ENCODE results near the gene PITPNM1.

DNA sequence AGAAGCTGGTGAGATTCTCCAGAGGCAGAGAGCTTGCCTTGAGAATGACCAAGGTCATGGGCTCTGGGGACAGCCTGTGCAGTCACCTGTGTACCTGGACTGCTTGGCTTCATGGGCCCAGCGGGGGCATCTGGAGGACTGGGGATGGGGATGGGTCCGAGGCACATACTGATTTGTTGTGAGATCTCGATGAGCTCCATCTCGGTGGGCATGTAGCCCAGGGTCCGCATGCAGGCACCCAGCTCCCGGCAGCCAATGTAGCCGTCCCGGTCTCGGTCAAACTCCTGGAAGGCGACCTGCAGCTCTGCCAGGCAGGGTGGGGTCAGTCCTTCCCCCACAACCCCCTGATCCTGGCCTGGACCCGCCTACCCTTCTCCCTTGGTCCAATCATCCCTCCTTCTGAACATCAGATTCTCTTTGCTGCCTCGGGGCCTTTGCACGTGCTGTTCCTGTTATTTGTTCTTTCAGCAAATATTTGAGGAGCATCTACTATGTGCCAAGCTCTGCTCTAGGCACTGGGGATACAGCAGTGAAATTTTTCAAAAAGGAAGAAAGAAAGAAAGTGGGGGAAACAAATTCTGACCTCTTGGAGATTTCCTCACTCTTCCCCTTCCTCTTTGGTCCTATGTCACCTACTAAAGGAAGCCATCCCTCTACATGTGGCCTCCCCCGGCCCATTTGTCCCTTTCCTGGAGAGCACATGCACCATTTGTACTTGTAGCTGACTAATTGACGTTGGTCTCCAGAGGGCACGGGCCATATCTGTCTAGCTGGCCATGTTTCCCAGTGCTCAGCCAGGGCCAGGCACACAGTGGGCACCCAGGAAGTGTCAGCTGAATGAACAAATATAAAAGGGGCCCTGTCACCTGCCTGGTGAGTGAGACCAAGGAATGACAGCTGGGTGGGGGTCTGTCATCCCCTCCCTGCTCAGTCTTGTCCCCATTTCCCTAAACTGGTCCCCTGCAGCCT, 16.0 kb upstream of the PITPNM1 start:
- TF ChIP-seq POLR2A (IDR thresholded peaks at IDR 0.05): no peak
- TF ChIP-seq, protein P1, sequence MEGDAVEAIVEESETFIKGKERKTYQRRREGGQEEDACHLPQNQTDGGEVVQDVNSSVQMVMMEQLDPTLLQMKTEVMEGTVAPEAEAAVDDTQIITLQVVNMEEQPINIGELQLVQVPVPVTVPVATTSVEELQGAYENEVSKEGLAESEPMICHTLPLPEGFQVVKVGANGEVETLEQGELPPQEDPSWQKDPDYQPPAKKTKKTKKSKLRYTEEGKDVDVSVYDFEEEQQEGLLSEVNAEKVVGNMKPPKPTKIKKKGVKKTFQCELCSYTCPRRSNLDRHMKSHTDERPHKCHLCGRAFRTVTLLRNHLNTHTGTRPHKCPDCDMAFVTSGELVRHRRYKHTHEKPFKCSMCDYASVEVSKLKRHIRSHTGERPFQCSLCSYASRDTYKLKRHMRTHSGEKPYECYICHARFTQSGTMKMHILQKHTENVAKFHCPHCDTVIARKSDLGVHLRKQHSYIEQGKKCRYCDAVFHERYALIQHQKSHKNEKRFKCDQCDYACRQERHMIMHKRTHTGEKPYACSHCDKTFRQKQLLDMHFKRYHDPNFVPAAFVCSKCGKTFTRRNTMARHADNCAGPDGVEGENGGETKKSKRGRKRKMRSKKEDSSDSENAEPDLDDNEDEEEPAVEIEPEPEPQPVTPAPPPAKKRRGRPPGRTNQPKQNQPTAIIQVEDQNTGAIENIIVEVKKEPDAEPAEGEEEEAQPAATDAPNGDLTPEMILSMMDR (IDR thresholded peaks at IDR 0.05 in 4 of 5, conservative IDR thresholded peaks at IDR 0.05 in 1 of 5): no peak
